Stromal cell of bone marrow (primary cell): ENCODE results near the gene TMEM42.
"Not testable (repeated sequence)": the region's sequence is repeated elsewhere in the genome, so short reads cannot be mapped to it uniquely, and the experiment has no call there.

Experiments
- DNase-seq: peaks from one replicate; pipeline ENCODE4 v3.0.0-alpha.2; 2012; ENCODE audit warnings: low read depth

The TMEM42 gene

GRCh38 chr3:44861412-44862225 is at the start of gene TMEM42:
TSS of gene TMEM42 (plus strand) at chr3:44861912. CDS start at chr3:44861925, 13 bp downstream.
- peak; percentile 77 for DNase-seq

DNA sequence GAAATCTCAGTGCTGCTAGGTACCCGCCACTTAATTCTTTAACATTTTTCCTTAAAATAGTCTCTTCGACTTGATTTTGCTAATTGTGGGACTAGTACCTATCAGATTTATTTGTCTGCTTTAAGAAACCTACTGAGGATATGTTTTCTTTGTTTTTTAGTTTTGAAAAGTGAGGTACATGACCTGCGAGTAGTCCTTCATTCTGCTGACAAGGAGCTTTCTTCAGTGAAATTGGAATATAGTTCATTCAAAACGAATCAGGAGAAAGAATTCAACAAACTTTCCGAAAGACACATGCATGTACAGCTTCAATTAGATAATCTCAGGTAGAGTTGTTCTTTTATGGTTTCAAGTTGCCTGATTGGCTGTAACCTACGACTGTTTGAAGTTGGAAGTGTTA is 47.0 kb upstream of the TMEM42 start:
- DNase-seq: no peak

GRCh38 chr3:44816334-44816733 is 45.4 kb upstream of the TMEM42 start:
- DNase-seq: not testable (repeated sequence)

- not testable (repeated sequence) for DNase-seq
These were observed 40.5 kb upstream of the TMEM42 start for GRCh38 chr3:44821206-44821605.

GRCh38 chr3:44825264-44825925 is 36.3 kb upstream of the TMEM42 start:
- peak; percentile 12 for DNase-seq

DNA sequence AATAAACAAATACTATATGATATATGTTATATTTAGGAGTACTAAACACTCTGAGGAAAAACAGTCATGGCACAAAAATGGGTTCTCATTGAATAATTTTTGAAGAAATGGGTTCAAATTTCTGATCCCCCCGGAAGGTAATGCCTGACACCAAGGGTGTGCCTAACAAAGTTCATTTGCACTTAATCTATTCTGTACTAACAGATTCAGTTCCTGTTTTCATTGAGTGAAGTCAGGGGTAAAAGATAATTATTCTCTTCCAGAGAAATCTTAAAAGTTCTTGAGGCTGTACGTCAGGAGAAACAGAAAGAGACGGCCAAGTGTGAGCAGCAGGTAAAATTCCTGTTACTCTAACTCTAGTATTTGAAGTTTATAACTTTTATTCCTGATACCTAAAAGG is 34.5 kb upstream of the TMEM42 start:
- DNase-seq: no peak

GRCh38 chr3:44831232-44831631 is 30.5 kb upstream of the TMEM42 start:
- DNase-seq: no peak

DNA sequence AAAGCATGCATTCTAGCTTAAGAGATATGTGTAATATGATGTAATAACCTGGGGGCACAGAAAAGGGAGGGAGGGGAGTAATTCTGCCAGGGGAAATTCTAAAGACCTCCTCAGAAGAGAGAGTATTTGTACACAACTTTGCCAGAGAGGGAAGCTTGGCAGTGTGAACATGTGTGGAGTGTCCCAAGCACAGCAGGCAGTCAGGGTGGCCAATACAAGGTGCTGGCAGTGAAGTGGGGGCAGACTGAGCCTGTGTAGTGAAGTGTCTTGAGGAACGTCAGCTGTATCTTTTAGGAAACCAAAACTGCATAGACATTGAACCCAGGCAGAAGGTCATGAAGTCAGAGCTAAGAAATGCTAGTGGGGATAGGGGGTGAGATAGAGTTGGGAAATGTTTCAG is 29.7 kb upstream of the TMEM42 start:
- no peak for DNase-seq

- DNase-seq: no peak
These were observed 28.7 kb upstream of the TMEM42 start for GRCh38 chr3:44832965-44833364.

- DNase-seq: no peak
These were observed 28.3 kb upstream of the TMEM42 start for GRCh38 chr3:44833394-44833793.

- DNase-seq: no peak
These were observed 26.0 kb upstream of the TMEM42 start for GRCh38 chr3:44835684-44836083.

DNA sequence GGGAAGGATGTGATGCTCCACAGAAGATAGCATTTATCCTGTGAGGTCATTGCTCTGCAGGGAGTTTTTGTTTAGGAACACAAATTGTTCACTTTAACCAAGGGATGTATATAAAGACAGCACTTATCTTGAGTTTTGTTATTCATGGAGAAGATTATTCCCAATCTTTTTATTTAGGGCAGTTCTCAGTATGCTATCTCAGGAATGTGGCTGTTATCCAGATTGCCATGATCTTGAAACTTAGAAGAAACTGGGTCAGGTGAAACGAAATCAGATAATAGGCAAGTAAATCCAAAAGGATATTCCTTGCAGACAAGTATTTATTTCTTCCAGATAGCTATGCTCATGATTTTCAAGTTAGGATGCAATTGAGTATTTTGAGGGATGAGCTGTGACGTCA is 19.3 kb upstream of the TMEM42 start:
- no peak for DNase-seq

DNA sequence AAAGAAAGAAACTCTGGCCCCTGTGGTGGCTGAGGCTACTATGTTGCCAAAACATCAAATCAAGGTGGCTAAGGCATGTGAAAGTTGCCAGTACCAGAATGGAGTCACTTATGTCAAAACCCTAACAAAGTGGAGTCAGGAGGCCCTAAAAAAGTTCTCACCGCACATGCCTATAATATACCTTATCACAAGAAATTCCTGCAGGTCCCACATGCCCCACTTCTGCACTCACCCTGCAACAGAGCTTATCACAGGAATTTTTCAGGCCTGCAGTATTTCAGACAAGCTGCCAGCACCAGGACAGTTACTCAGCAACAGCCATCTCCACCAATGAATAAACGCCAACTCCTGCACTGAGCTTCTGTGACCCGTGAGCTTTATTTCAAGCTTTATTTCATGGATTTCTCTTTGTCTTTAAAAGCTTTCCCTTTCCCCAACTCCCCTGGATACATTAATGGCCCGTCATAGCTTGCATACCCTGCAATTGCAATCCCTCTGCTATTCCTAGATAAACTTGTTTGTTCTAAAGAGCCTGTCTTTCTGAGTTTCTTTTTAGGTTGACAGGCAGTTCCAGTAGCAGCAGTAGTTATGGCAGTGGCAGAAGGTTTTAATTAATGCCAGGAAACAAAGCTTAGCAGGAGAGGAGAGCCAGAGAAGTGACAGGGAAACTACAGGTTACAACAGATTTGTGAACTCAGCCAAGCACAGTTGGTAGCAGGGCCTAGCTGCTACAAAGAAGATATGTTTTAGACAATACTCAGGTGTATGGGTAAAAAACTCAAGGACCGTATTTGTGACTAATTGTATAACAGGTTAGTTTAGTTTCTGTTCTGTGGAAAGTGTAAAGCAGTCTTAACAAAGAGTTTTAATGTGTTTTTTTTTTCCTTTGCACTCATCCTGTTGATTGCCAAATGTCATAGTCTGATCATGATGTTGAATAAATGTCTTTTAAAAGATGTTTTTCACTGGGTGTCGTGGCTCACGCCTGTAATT is 15.9 kb upstream of the TMEM42 start:
- no peak for DNase-seq

DNA sequence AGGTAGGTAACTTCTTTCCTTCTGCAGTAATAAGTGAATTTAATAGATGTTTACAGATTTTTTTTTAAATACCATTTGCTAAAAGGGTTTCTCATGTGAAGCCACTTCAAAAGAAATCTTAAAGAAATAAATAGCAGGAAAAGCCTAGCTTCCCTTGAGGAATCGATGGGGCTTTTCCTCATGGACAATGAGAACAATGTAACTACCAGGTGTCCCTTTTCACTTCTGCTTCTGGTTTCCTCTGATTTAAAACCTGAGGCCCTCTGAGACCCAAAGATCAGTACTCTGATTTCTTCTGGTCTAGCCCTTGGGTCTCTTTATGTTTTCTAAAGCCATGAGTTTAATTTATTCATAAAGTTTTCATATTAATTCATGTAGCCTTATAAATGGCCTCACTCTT is 13.1 kb upstream of the TMEM42 start:
- no peak for DNase-seq

GRCh38 chr3:44856663-44857062 is 5.0 kb upstream of the TMEM42 start:
- DNase-seq: not testable (repeated sequence)

DNA sequence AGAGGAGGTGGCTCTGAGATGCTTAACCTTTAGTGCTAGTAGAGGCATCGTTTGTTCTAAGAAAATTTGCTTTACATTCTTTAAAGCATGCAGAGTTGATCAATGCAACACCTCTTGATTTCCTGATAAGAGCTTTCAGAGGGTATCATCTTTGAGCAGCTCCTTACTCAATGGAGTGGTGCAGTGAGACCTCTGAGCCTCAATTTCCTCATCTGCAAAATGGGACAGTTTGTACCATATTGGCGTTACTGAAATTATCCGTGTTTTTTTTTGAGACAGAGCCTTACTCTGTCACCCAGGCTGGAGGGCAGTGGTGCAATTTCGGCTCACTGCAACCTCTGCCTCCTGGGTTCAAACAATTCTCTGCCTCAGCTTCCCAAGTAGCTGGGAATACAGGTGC is 1.6 kb upstream of the TMEM42 start:
- no peak for DNase-seq

DNA sequence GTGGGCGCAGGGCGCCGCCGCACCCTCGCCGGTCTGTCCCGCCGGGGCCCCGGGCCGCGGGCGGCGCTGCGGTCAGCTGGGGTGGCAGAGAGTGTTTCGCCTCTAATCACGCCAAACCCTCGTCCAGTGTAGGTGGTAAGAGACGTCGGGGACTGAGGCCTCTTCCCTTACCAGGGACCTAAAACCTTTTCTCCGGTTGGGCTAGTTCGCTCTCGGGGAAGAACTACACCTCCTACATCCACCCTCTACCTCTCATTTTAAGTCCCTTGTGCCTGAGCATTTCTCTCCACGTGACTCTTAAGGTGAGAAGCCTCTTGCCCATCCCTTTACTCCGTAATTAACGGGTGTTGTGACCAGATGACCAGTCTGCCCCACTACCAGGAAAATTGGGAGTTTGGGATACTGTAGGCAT is 520 bp downstream of the TMEM42 start:
- DNase-seq: no peak

GRCh38 chr3:44865272-44866035 is 3.7 kb downstream of the TMEM42 start:
- DNase-seq: no peak

- no peak for DNase-seq
These were observed 5.9 kb downstream of the TMEM42 start for GRCh38 chr3:44867421-44868111.

DNA sequence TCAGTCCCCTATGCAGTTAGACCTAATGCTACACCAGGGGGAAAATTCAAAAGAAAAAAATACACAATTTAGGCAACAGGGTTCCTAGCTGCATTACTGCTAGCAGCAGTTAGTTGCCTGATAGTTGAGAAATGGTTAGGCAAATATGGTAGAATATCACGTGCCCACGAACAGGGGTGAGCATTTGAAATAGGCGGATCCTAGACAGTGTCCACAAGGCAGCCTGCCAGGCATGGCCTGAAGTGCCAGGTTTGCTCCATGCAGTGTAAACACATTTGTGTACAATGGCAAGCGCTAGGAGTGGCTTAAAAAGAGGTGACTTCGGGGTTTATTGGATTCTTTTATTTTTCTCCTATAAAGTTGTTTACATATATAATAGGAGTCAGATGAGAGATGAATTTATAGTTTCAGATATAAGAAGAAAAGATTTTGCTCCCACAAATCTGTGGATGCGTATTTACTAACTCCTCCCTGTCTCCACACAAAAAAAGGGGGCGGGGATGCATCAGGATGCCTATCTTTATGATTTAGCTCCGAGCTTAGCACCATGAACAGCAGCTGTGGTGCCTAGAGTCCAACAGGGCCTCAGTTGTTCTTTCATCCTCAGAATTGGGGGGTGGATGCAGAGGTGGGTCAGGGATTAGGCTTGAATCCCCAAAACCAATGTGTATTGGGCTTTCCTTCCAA is 8.8 kb downstream of the TMEM42 start:
- no peak for DNase-seq
